ENCODE measurements around the gene CDH4. TPM values are rescaled to one million over a fixed set of nuclear protein-coding genes. Genes with fewer than 3 reads are reported as not detected.

CDH4 gene
- polyA plus RNA-seq, 1 donor (not counting 4 experiments of a cell fraction or from before 2014, with no cell fraction given), result 2.2 TPM

- Histone ChIP-seq H3K9me1 (ENCODE audit: control insufficient read depth, extremely low read depth, insufficient read depth, low read length) (no peaks in the 10 kb centered on the region), H3K4me2 (ENCODE audit: control insufficient read depth, extremely low read depth, insufficient read depth, low read depth, low read length) (no peak overlapping the region), H3K4me3 (ENCODE audit: control insufficient read depth in 2 of 3, extremely low read depth in 1 of 3, insufficient read depth in 2 of 3, low read depth in 1 of 3, low read length in 3 of 3) (no peak overlapping the region), H4K20me1 (ENCODE audit: control insufficient read depth, extremely low read depth, insufficient read depth, low read length) (no peaks in the 10 kb centered on the region), H3K27ac (ENCODE audit: control insufficient read depth, insufficient read depth, low read length) (no peak overlapping the region), H3K27me3 (ENCODE audit: control insufficient read depth, extremely low read depth, insufficient read depth, low read length) (peaks cover 7% of the 10 kb centered on the region), H3K4me1 (ENCODE audit: control insufficient read depth, extremely low read depth, insufficient read depth, low read length) (no peaks in the 10 kb centered on the region), H3K36me3 (ENCODE audit: control insufficient read depth in 2 of 2, extremely low read depth in 1 of 2, insufficient read depth in 2 of 2, low read length in 2 of 2) (peaks cover 7 to 8% of the 10 kb centered on the region in 2 experiments), H3K79me2 (ENCODE audit: control insufficient read depth, insufficient read depth, low read length) (no peaks in the 10 kb centered on the region), H2AFZ (ENCODE audit: control insufficient read depth, low read length) (no peak overlapping the region), H3K9ac (ENCODE audit: control insufficient read depth, extremely low read depth, insufficient read depth, low read length) (no peak overlapping the region), H3K9me3 (ENCODE audit: control insufficient read depth, low read depth, low read length) (no peaks in the 10 kb centered on the region)
- dilution Hi-C loops (cut with MboI; ENCODE audit: extremely low pct_ligation_motif_present, low sequenced_read_pairs), result no loop called here
- no peak for TF ChIP-seq EZH2 (IDR thresholded peaks at IDR 0.05; ENCODE audit: low read length)
- no peak for DNase-seq (ENCODE audit: low read depth, low spot score)
- no peak for FAIRE-seq
Measured at GRCh38 chr20:61972636-61973508, 720.8 kb downstream of the CDH4 start.

- no peaks in the 10 kb centered on the region for H3K9me1 ChIP-seq (ENCODE audit: control insufficient read depth, extremely low read depth, insufficient read depth, low read length)
- no peak for DNase-seq (ENCODE audit: low read depth, low spot score)
- no peaks in the 10 kb centered on the region for H4K20me1 ChIP-seq (ENCODE audit: control insufficient read depth, extremely low read depth, insufficient read depth, low read length)
- no peaks in the 10 kb centered on the region for H3K79me2 ChIP-seq (ENCODE audit: control insufficient read depth, insufficient read depth, low read length)
- no peak overlapping the region for H2AFZ ChIP-seq (ENCODE audit: control insufficient read depth, low read length)
- dilution Hi-C loops (cut with MboI; ENCODE audit: extremely low pct_ligation_motif_present, low sequenced_read_pairs), result no loop called here
- H3K9me3 ChIP-seq (ENCODE audit: control insufficient read depth, low read depth, low read length), result no peaks in the 10 kb centered on the region
- no peak overlapping the region for H3K9ac ChIP-seq (ENCODE audit: control insufficient read depth, extremely low read depth, insufficient read depth, low read length)
- H3K27me3 ChIP-seq (ENCODE audit: control insufficient read depth, extremely low read depth, insufficient read depth, low read length), result no peaks in the 10 kb centered on the region
- TF ChIP-seq CTCF (optimal IDR thresholded peaks at IDR 0.05 in 1 of 3, IDR thresholded peaks at IDR 0.05 in 1 of 3, conservative IDR thresholded peaks at IDR 0.05 in 1 of 3; ENCODE audit: extremely low read depth in 1 of 3, insufficient read depth in 2 of 3, low read length in 3 of 3) (no peak), EZH2 (IDR thresholded peaks at IDR 0.05; ENCODE audit: low read length) (no peak)
- H3K4me3 ChIP-seq (ENCODE audit: control insufficient read depth in 2 of 3, extremely low read depth in 1 of 3, insufficient read depth in 2 of 3, low read depth in 1 of 3, low read length in 3 of 3), result no peak overlapping the region
- H3K4me2 ChIP-seq (ENCODE audit: control insufficient read depth, extremely low read depth, insufficient read depth, low read depth, low read length), result no peak overlapping the region
- FAIRE-seq, result no peak
- H3K27ac ChIP-seq (ENCODE audit: control insufficient read depth, insufficient read depth, low read length), result no peak overlapping the region
- peaks cover 7 to 8% of the 10 kb centered on the region in 2 experiments for H3K36me3 ChIP-seq (ENCODE audit: control insufficient read depth in 2 of 2, extremely low read depth in 1 of 2, insufficient read depth in 2 of 2, low read length in 2 of 2)
- H3K4me1 ChIP-seq (ENCODE audit: control insufficient read depth, extremely low read depth, insufficient read depth, low read length), result no peaks in the 10 kb centered on the region
Measured at GRCh38 chr20:61973515-61974356, 721.7 kb downstream of the CDH4 start.

All from keratinocyte (primary cell).